HCT116 (cell line): Measurements from ENCODE around the gene PPARGC1A. TPM values are rescaled to one million over a fixed set of nuclear protein-coding genes. Genes with fewer than 3 reads are reported as not detected.

Experiments
- ATAC-seq: fragments of 200-7000 bp; cut with Tn5 transposase; 2 replicates; pipeline ENCODE4 v1.9.1; 2020; ENCODE audit warnings: mild to moderate bottlenecking, moderate library complexity
- BruUV-seq: library from RNA; stranded (reverse); fragments of 400-500 nt; replicated peaks from 2 replicates; lab custom pipeline; 2021; lab: Mats Ljungman, UMichigan
- CTCF ChIA-PET: fragments of 300-600 bp; sonication (Branson Sonifier 250); formaldehyde crosslinking; loops from one replicate; lab custom pipeline; 2021; ENCODE audit warnings: antibody characterized with exemption; lab: Charles Lee
- POLR2A ChIA-PET: fragments of 300-600, 350-600 bp; sonication (Branson Sonifier 250); formaldehyde crosslinking; loops from one replicate; lab custom pipeline; 2021; ENCODE audit warnings: antibody characterized with exemption; lab: Charles Lee
- RAD21 ChIA-PET, 2 experiments: fragments of 300-600 bp; sonication (Branson Sonifier 250); formaldehyde crosslinking; loops; one replicate each; lab custom pipeline; 2023; ENCODE audit warnings: low total read pairs in 2 of 2; ENCODE audit not compliant: uncharacterized antibody in 2 of 2, unreplicated experiment in 2 of 2, low non-redundant PET in 1 of 2; lab: Charles Lee
- DNase-seq: peaks from one replicate; pipeline ENCODE4 v3.0.0-alpha.2; 2010; ENCODE audit warnings: low read depth, low spot score
- H2AFZ ChIP-seq: fragments of 200-600 bp; shearing (Covaris generic), sonication (generic); 2 replicates; pipeline ENCODE4 v1.6.1; 2017; ENCODE audit warnings: low read depth, mixed run types, mixed read lengths, antibody characterized with exemption, low read length; ENCODE audit not compliant: poor library complexity, severe bottlenecking
- H3K27ac ChIP-seq: 2 replicates; pipeline ENCODE4 v1.5.1; 2012; ENCODE audit warnings: low read depth, low read length
- H3K27me3 ChIP-seq: fragments of 200-600 bp; sonication (generic); 2 replicates; pipeline ENCODE4 v1.6.1; 2016; ENCODE audit warnings: mixed run types, low read length, mixed read lengths; ENCODE audit not compliant: insufficient read depth
- H3K36me3 ChIP-seq, 2 experiments: fragments of 200-500 bp in 1 of 2; fragments of 200-600 bp in 1 of 2; sonication (Bioruptor generic) in 1 of 2; sonication (generic) in 1 of 2; 2 replicates each; pipeline versions ENCODE4 v1.5.1 to v1.6.1; 2014 to 2016; ENCODE audit warnings: low read length in 2 of 2, inconsistent platforms in 1 of 2, mixed read lengths in 1 of 2, mixed run types in 1 of 2; ENCODE audit not compliant: insufficient read depth in 2 of 2, control insufficient read depth in 1 of 2
- H3K4me1 ChIP-seq, 2 experiments: fragments of 200-600 bp in 1 of 2; sonication (generic) in 1 of 2; 2 replicates each; pipeline versions ENCODE4 v1.5.1 to v1.6.1; 2012 to 2017; ENCODE audit warnings: low read length in 2 of 2, inconsistent platforms in 1 of 2, mild to moderate bottlenecking in 1 of 2, mixed read lengths in 1 of 2, mixed run types in 1 of 2, moderate library complexity in 1 of 2; ENCODE audit not compliant: insufficient read depth in 2 of 2, control insufficient read depth in 1 of 2
- H3K4me2 ChIP-seq: fragments of 200-600 bp; sonication (generic); 2 replicates; pipeline ENCODE4 v1.6.1; 2017; ENCODE audit warnings: mixed run types, low read length, mixed read lengths
- H3K4me3 ChIP-seq, 2 experiments: fragments of 200-600 bp in 1 of 2; sonication (generic) in 1 of 2; replicated peaks in 1 of 2; 2 replicates each; pipeline ENCODE4 v1.5.1; 2011 to 2016; ENCODE audit warnings: low read length in 2 of 2, control low read depth in 1 of 2, low read depth in 1 of 2, mild to moderate bottlenecking in 1 of 2, mixed read lengths in 1 of 2, mixed run types in 1 of 2
- H3K79me2 ChIP-seq: fragments of 200-600 bp; sonication (generic); 2 replicates; pipeline ENCODE4 v1.6.1; 2017; ENCODE audit warnings: mild to moderate bottlenecking, mixed run types, low read length, moderate library complexity, mixed read lengths; ENCODE audit not compliant: insufficient read depth
- H3K9ac ChIP-seq: fragments of 200-600 bp; sonication (generic); 2 replicates; pipeline ENCODE4 v1.6.1; 2016; ENCODE audit warnings: low read length, mixed read lengths
- H3K9me2 ChIP-seq: fragments of 200-600 bp; sonication (generic), shearing (Covaris generic); 2 replicates; pipeline ENCODE4 v1.6.1; 2017; ENCODE audit warnings: mixed run types, mild to moderate bottlenecking, moderate library complexity; ENCODE audit not compliant: insufficient read depth
- H3K9me3 ChIP-seq, 2 experiments: fragments of 200-500 bp in 1 of 2; fragments of 200-600 bp in 1 of 2; sonication (Bioruptor generic) in 1 of 2; sonication (generic) in 1 of 2; 2 replicates each; pipeline ENCODE4 v1.6.1; 2014 to 2017; ENCODE audit warnings: low read length in 2 of 2, mixed read lengths in 2 of 2, inconsistent platforms in 1 of 2, low read depth in 1 of 2, mild to moderate bottlenecking in 1 of 2, mixed run types in 1 of 2, moderate library complexity in 1 of 2; ENCODE audit not compliant: control insufficient read depth in 1 of 2, insufficient read depth in 1 of 2
- H4K20me1 ChIP-seq: fragments of 200-600 bp; sonication (generic), shearing (Covaris generic); 2 replicates; pipeline ENCODE4 v1.6.1; 2017; ENCODE audit warnings: mixed run types, mild to moderate bottlenecking, moderate library complexity; ENCODE audit not compliant: insufficient read depth
- CBX3 ChIP-seq: IDR thresholded peaks from 2 replicates; pipeline ENCODE4 v1.6.1; 2012; ENCODE audit warnings: low read depth
- CTCF ChIP-seq, 3 experiments: fragments of 200-600 bp in 1 of 3; sonication (generic) in 1 of 3; IDR thresholded peaks in 2 of 3; conservative IDR thresholded peaks in 1 of 3; 2 replicates each; pipeline ENCODE4 v1.5.1; 2012 to 2017; ENCODE audit warnings: low read depth in 2 of 3, low read length in 2 of 3, antibody characterized with exemption in 1 of 3, borderline replicate concordance in 1 of 3, control low read depth in 1 of 3, mild to moderate bottlenecking in 1 of 3, mixed read lengths in 1 of 3, mixed run types in 1 of 3, moderate library complexity in 1 of 3; ENCODE audit not compliant: insufficient read depth in 1 of 3
- EGR1 ChIP-seq: IDR thresholded peaks from 2 replicates; pipeline ENCODE4 v1.6.1; 2012; ENCODE audit warnings: low read depth
- ELF1 ChIP-seq: IDR thresholded peaks from 2 replicates; pipeline ENCODE4 v1.6.1; 2012; ENCODE audit warnings: low read depth, borderline replicate concordance
- EZH2 ChIP-seq: fragments of 200-600 bp; sonication (generic); IDR thresholded peaks from 2 replicates; pipeline ENCODE4 v1.6.1; 2017; ENCODE audit warnings: antibody characterized with exemption, mixed run types
- EZH2phosphoT487 ChIP-seq: fragments of 200-600 bp; IDR thresholded peaks from 2 replicates; pipeline ENCODE4 v1.6.1; 2018; ENCODE audit warnings: antibody characterized with exemption, borderline replicate concordance
- FOSL1 ChIP-seq: IDR thresholded peaks from 2 replicates; pipeline ENCODE4 v1.6.1; 2012; ENCODE audit warnings: low read depth
- JUND ChIP-seq: IDR thresholded peaks from 2 replicates; pipeline ENCODE4 v1.6.1; 2012
- POLR2A ChIP-seq: IDR thresholded peaks from 2 replicates; pipeline ENCODE4 v1.7.0; 2011; ENCODE audit warnings: borderline replicate concordance; ENCODE audit not compliant: insufficient read depth, insufficient read length; ENCODE audit errors: extremely low read depth
- RAD21 ChIP-seq: IDR thresholded peaks from 2 replicates; pipeline ENCODE4 v1.6.1; 2012; ENCODE audit warnings: low read depth, mild to moderate bottlenecking
- SIN3A ChIP-seq: IDR thresholded peaks from 2 replicates; pipeline ENCODE4 v1.6.1; 2012; ENCODE audit warnings: low read depth
- SP1 ChIP-seq: IDR thresholded peaks from 2 replicates; pipeline ENCODE4 v1.6.1; 2012; ENCODE audit warnings: low read depth
- SRF ChIP-seq: IDR thresholded peaks from 2 replicates; pipeline ENCODE4 v1.6.1; 2012; ENCODE audit warnings: low read depth
- TCF7L2 ChIP-seq: IDR thresholded peaks from 2 replicates; pipeline ENCODE4 v1.7.0; 2011; ENCODE audit warnings: borderline replicate concordance, inconsistent platforms; ENCODE audit not compliant: insufficient read depth, insufficient read length; ENCODE audit errors: extremely low read depth
- YY1 ChIP-seq: IDR thresholded peaks from 2 replicates; pipeline ENCODE4 v1.6.1; 2011; ENCODE audit warnings: low read length, low read depth, moderate library complexity, mild to moderate bottlenecking; ENCODE audit not compliant: insufficient replicate concordance; ENCODE audit errors: extremely low read depth
- ZNF274 ChIP-seq: fragments of 200-500 bp; sonication (Bioruptor generic); IDR thresholded peaks from 2 replicates; pipeline ENCODE4 v1.6.1; 2014; ENCODE audit warnings: mild to moderate bottlenecking, low read depth, low read length, inconsistent platforms
- intact Hi-C: fragments of 100-400 bp; cut with micrococcal nuclease; formaldehyde crosslinking; loops from 2 replicates; pipeline ENCODE4 v1.10.0; 2022
- total RNA-seq: library from RNA; stranded (reverse); gene quantifications from one replicate; pipeline ENCODE4 v1.2.1, GENCODE V29; 2021; ENCODE audit not compliant: unreplicated experiment
- TF ChIP-seq, protein P1 (sequence below): IDR thresholded peaks from 2 replicates; pipeline ENCODE4 v1.6.1; 2011; ENCODE audit warnings: mild to moderate bottlenecking, low read length, moderate library complexity; ENCODE audit not compliant: insufficient replicate concordance; ENCODE audit errors: extremely low read depth
- TF ChIP-seq, protein P2 (sequence below): IDR thresholded peaks from 2 replicates; pipeline ENCODE4 v1.6.1; 2012
- TF ChIP-seq, protein P3 (sequence below): IDR thresholded peaks from 2 replicates; pipeline ENCODE4 v1.6.1; 2012; ENCODE audit warnings: low read depth
- TF ChIP-seq, protein P4 (sequence below): IDR thresholded peaks from 2 replicates; pipeline ENCODE4 v1.6.1; 2012

PPARGC1A gene
- total RNA-seq, 1 experiment from 2014 or later = not detected

- POLR2A ChIA-PET = no interaction called here
- no TSS peak for BruUV-seq
- intact Hi-C loops = no loop called here
- Histone ChIP-seq H3K4me2 (no peak overlapping the region), H3K36me3 (no peaks in the 10 kb centered on the region), H3K79me2 (no peaks in the 10 kb centered on the region), H3K9ac (no peak overlapping the region), H3K9me3 (peaks cover 15% of the 10 kb centered on the region in 2 experiments; a peak in 2 of 4 replicates), H3K4me1 (no peaks in the 10 kb centered on the region), H3K27ac (no peak overlapping the region), H3K27me3 (no peaks in the 10 kb centered on the region), H3K9me2 (no peaks in the 10 kb centered on the region), H3K4me3 (no peak overlapping the region), H2AFZ (no peak overlapping the region), H4K20me1 (no peaks in the 10 kb centered on the region)
- TF ChIP-seq CBX3 = no peak
- TF ChIP-seq FOSL1 = no peak
- TF ChIP-seq, protein P1, sequence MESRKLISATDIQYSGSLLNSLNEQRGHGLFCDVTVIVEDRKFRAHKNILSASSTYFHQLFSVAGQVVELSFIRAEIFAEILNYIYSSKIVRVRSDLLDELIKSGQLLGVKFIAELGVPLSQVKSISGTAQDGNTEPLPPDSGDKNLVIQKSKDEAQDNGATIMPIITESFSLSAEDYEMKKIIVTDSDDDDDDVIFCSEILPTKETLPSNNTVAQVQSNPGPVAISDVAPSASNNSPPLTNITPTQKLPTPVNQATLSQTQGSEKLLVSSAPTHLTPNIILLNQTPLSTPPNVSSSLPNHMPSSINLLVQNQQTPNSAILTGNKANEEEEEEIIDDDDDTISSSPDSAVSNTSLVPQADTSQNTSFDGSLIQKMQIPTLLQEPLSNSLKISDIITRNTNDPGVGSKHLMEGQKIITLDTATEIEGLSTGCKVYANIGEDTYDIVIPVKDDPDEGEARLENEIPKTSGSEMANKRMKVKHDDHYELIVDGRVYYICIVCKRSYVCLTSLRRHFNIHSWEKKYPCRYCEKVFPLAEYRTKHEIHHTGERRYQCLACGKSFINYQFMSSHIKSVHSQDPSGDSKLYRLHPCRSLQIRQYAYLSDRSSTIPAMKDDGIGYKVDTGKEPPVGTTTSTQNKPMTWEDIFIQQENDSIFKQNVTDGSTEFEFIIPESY = no peak
- TF ChIP-seq TCF7L2 = no peak
- TF ChIP-seq YY1 = no peak
- no peak for TF ChIP-seq SIN3A
- TF ChIP-seq JUND = no peak
- no peak for TF ChIP-seq SP1
- no peak for TF ChIP-seq EZH2
- TF ChIP-seq POLR2A = no peak
- TF ChIP-seq ELF1 = no peak
- TF ChIP-seq EGR1 = no peak
- TF ChIP-seq CTCF (IDR thresholded peaks at IDR 0.05 in 2 of 3, conservative IDR thresholded peaks at IDR 0.05 in 1 of 3; ENCODE audit: borderline replicate concordance in 1 of 3, insufficient read depth in 1 of 3, low read depth in 2 of 3, low read length in 2 of 3) = no peak
- TF ChIP-seq ZNF274 = no peak
- TF ChIP-seq EZH2phosphoT487 = no peak
- TF ChIP-seq, protein P2, sequence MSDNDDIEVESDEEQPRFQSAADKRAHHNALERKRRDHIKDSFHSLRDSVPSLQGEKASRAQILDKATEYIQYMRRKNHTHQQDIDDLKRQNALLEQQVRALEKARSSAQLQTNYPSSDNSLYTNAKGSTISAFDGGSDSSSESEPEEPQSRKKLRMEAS = no peak
- TF ChIP-seq RAD21 = no peak
- TF ChIP-seq SRF = no peak
- TF ChIP-seq, protein P3, sequence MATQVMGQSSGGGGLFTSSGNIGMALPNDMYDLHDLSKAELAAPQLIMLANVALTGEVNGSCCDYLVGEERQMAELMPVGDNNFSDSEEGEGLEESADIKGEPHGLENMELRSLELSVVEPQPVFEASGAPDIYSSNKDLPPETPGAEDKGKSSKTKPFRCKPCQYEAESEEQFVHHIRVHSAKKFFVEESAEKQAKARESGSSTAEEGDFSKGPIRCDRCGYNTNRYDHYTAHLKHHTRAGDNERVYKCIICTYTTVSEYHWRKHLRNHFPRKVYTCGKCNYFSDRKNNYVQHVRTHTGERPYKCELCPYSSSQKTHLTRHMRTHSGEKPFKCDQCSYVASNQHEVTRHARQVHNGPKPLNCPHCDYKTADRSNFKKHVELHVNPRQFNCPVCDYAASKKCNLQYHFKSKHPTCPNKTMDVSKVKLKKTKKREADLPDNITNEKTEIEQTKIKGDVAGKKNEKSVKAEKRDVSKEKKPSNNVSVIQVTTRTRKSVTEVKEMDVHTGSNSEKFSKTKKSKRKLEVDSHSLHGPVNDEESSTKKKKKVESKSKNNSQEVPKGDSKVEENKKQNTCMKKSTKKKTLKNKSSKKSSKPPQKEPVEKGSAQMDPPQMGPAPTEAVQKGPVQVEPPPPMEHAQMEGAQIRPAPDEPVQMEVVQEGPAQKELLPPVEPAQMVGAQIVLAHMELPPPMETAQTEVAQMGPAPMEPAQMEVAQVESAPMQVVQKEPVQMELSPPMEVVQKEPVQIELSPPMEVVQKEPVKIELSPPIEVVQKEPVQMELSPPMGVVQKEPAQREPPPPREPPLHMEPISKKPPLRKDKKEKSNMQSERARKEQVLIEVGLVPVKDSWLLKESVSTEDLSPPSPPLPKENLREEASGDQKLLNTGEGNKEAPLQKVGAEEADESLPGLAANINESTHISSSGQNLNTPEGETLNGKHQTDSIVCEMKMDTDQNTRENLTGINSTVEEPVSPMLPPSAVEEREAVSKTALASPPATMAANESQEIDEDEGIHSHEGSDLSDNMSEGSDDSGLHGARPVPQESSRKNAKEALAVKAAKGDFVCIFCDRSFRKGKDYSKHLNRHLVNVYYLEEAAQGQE = no peak
- TF ChIP-seq, protein P4, sequence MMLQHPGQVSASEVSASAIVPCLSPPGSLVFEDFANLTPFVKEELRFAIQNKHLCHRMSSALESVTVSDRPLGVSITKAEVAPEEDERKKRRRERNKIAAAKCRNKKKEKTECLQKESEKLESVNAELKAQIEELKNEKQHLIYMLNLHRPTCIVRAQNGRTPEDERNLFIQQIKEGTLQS = no peak
- no peak for ATAC-seq
- no peak for DNase-seq
- RAD21 ChIA-PET = no interaction called here
- CTCF ChIA-PET = no interaction called here
Observed at GRCh38 chr4:23788027-23788426, 101.8 kb downstream of the PPARGC1A start.
